Endometrial microvascular endothelial cells (primary cell): ENCODE results near the gene RHOJ. TPM values are rescaled to one million over a fixed set of nuclear protein-coding genes. Genes with fewer than 3 reads are reported as not detected.
"Not testable (repeated sequence)": the region's sequence is repeated elsewhere in the genome, so short reads cannot be mapped to it uniquely, and the experiment has no call there.

ENCODE experiments used
- in situ Hi-C: cut with HindIII; loops from 2 replicates; pipeline ENCODE4 v1.10.0; 2017; ENCODE audit warnings: low sequenced_read_pairs, low pct_unique_long_range_greater_than_20kb; ENCODE audit errors: inconsistent ontology term
- total RNA-seq: library from RNA; depleted of rRNA; stranded (reverse); fragments of >200 nt; gene quantifications from one replicate; pipeline ENCODE4 v1.2.3, GENCODE V29; 2015; ENCODE audit errors: inconsistent ontology term

RHOJ gene
- total RNA-seq, 1 donor from 2014 or later: 23.0 TPM

DNA sequence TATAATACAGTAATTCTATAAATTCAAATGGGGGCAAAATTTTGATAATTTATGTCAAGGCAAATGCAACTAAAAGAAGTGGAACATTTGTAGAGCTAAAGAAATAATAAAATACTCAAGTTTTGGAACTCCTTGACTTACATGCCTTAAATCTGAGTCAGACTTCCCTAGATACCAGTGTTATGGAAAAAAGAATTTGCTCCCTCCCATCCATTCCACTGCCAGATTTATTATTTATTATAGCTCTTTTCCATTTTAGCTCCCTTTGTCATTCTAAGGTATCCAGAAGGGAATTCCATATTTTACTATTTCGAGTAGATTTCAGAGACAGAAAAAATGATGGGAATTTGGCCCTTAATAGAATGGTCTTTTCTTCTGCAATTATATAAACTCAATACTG, 44.0 kb downstream of the RHOJ start:
- in situ Hi-C loops: no loop called here

- in situ Hi-C loops: no loop called here
Measured at GRCh38 chr14:63249092-63249491, 44.8 kb downstream of the RHOJ start.

DNA sequence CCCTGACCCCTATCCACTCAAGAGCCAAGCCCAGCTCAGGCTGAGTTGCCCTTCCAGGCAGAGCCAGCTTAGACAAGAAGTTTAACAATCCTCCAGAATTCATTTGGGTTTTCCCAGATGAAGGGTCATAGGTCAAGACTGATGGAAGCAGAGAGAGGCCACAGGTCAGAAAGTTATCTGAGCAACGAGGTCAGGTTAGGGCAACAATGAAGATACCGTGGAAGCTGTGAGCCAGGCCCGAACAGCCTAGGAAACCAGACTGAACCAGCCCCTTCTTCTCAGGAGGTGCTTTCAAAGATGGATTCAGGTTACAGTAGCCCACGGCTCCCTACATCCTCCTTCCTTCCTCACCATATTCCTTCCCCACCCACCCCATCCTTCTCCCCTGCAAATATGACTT, 53.1 kb downstream of the RHOJ start:
- in situ Hi-C loops: no loop called here

DNA sequence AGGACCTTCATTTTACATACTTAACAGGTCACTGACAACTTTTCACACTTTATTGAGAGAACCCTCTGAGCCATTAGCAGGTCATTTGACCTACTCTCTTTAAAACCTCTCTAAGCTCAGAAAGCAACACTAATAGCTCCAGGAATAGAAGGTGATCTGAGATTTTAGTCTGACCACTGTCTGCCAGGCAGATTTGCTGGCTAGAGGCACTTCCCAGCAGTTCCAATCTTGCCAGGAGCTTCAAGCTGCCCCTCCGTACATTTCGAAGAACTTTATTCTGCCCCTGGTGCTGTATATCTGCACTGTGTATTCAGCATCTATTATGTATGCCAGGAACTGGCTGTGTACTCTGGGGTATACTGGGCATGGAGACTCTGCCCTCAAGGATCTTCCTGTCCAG, 58.2 kb downstream of the RHOJ start:
- in situ Hi-C loops: no loop called here

DNA sequence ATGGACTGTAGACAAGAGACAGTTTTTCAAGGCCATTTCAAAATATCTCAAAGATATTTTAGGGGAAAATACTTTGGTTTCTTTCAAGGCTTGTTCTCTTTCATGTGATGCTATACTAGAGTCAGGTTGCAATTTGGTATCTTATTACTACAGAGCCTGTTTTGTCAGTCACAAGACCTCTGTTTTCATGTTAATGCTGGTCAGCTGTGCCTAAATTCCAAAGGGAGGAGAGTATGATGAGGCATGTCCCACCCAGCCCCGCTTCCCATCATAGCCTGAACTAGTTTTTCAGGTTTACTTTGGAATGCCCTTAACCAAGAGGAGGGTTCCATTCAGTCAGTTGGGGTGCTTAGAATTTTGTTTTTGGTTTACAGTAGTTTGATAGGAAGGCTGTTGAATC, 61.9 kb downstream of the RHOJ start:
- in situ Hi-C loops: no loop called here

GRCh38 chr14:63267171-63267570, 62.9 kb downstream of the RHOJ start:
- in situ Hi-C loops: no loop called here

- in situ Hi-C loops: no loop called here
Measured at GRCh38 chr14:63268771-63269170, 64.5 kb downstream of the RHOJ start.

GRCh38 chr14:63269561-63270225, 65.5 kb downstream of the RHOJ start:
- in situ Hi-C loops: no loop called here

DNA sequence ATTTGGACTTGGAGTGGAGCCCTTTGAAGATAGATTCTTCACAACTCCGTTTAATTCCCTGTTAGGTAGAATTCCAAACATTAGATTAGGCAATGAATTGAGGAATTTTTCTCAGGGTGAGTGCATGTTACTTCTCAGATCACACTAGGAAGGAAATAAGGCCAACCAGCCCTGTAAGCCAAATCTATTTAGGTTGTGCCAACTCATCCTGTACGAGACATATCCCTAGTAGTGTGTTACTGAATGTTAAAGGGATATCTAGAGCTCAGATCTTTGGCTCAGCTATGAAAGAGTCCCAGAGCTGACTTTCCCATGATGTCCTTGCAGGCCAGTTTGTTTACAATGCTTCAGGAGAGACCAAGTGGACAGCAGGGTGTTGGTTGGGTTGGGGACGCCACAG, 68.9 kb downstream of the RHOJ start:
- in situ Hi-C loops: no loop called here

DNA sequence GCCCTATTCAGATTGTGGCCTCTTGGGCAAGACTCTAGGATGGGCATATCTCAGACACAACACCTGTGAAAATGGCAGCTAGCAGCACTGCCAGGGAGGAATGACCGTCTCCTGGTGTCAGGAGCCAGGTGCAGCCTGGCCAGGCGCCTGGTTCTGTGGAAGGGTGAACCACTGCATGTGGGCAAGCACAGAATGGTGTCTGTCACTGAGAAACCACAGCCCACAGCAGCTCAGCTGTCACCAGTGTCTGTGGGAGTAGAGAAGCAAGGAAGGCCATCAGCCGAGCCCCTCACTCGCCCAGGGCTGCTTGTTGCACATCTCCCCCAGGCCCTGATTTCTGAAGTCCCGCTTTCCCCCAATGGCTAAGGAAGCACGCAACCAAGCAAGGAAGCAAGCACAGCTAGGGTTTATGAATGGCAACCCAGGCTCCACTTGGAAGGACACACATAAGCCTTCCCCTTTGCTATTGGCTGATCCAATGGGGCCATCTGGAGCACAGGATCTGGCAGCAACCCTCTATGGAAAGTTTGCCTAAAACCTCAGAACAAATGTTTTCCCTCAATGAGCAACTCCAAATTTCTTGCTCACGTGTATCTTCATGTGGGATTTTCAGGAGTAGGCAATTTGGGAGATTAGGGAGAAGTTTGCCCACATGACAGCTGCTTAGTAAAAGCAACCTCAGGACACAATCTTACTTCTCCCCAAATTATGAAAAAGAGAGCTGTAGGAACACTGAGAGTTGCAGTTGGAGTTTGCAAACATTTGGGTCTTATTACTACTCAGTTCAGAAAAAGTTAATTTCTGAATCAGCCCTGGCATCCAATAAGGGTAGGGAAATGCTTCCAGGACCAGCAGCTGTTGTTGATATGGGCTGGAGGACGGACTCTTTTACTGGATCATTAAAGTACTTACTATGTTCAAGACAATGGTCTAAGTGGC, 69.7 kb downstream of the RHOJ start:
- in situ Hi-C loops: no loop called here

GRCh38 chr14:63275611-63276010, 71.4 kb downstream of the RHOJ start:
- in situ Hi-C loops: no loop called here

DNA sequence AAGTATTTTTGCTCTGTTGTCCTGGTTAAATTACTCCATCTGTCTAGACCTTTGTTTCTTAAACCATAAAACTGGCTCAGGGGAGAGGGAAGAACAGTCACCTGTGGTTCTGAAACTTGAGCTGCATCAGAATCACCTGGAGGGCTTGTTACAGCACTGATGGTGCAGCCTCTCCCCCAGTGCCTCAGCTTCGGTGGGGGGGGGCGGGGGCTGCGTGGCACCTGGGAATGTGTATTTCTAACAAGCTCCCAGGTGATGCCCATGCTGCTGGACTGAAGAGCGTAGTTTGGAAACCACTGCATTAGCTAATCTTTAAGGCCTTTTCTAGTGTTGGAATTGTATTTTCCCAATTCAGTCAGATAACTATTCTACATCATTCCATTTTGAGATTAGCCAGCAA, 71.8 kb downstream of the RHOJ start:
- in situ Hi-C loops: no loop called here

- in situ Hi-C loops: no loop called here
Measured at GRCh38 chr14:63276492-63277342, 72.5 kb downstream of the RHOJ start.

GRCh38 chr14:63277591-63278183, 73.4 kb downstream of the RHOJ start:
- in situ Hi-C loops: no loop called here

- in situ Hi-C loops: not testable (repeated sequence)
Measured at GRCh38 chr14:63279933-63280332, 75.7 kb downstream of the RHOJ start.

- in situ Hi-C loops: no loop called here
Measured at GRCh38 chr14:63282997-63283883, 79.0 kb downstream of the RHOJ start.

DNA sequence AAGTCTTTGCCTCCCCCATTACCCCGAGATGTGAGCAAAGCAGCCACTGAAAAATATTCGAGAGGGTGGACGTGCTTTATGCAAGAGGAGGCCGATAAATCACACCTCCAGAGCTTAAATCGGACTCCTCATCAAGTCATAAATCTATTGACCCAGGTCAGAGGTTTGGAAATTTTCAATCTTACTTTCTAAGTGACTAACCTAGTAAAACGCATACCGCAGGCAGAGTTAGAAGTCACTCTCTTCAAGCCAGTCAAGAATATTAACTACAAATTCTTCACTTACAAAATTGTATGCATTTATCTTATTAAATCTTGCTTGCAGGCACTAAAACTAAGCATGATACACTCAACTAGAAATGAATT, 79.6 kb downstream of the RHOJ start:
- in situ Hi-C loops: no loop called here

GRCh38 chr14:63286071-63286470, 81.8 kb downstream of the RHOJ start:
- in situ Hi-C loops: no loop called here
